ENCODE data around the gene SMARCB1.

SMARCB1 gene

DNA sequence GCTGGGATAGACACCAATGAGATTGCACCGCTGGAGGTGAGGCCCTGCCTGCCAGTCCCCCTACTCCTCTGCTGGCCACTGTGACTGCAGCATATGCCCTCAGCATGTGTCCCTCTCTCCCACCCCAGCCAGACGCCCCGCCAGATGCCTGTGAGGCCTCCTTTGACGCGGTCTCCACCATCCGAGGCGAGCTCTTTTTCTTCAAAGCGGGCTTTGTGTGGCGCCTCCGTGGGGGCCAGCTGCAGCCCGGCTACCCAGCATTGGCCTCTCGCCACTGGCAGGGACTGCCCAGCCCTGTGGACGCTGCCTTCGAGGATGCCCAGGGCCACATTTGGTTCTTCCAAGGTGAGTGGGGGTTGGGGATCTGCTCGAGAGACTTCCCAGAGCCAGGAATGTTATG lies 5.7 kb upstream of the SMARCB1 start:
- no peak for DNase-seq

DNA sequence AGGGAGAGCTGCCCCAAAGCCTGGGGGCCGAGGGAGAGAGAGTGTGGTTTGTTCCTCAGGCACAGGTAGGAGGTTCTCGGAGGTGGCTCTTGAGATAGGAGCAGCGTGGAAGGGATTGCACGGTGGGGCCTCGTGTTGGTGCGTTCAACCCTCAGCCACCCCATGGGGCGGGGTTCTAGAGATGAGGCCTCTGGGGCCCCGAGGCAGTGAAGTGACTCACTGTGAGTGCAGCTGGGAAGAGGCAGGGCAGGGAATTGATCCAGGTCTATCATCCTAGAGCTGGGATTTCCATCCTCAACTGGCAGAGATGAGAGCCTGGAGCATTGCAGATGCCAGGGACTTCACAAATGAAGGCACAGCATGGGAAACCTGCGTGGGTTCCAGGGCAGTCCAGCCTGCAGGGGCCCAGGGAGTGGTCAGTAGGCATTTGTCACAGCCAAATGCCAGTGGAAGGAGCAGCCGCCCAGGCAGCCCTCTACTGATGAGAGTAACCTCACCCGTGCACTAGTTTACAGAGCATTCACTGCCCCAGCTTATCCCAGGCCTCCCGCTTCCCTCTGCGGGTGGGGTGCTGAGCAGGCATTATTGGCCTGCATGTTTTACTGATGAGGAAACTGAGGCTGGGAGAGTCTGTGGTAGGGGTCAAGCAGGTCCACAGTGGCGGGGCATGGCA lies 5.1 kb upstream of the SMARCB1 start:
- DNase-seq = no peak

DNA sequence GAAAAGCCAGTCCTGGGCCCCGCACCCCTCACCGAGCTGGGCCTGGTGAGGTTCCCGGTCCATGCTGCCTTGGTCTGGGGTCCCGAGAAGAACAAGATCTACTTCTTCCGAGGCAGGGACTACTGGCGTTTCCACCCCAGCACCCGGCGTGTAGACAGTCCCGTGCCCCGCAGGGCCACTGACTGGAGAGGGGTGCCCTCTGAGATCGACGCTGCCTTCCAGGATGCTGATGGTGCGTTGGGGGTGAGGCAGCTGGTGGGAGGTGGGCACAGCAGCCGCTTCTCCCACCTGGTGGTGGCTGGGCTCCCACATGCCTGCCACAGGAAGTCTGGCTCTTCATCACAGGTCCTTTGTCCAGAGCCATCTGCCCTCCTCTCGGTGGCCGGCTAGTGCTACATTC lies 4.5 kb upstream of the SMARCB1 start:
- no peak for DNase-seq

DNA sequence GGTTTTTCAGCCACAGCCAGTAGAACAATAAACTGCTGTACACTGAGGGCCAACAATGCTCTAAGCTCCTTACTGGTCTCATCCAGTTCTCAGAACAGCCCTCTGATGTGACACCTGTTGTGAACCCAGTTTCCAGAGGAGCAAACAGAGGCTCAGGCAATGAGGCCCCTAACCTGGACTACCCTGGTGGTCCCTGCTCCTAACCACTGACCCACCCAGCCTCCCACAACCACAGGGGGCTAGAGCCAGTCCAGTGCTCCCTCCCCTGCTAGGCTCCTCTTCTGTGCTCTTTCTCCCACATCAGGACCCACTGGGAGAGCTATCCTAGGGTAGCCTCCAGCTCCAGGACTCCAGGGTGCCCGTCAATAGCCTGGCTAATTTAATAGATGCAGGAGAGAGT lies 4.1 kb upstream of the SMARCB1 start:
- DNase-seq = no peak

DNA sequence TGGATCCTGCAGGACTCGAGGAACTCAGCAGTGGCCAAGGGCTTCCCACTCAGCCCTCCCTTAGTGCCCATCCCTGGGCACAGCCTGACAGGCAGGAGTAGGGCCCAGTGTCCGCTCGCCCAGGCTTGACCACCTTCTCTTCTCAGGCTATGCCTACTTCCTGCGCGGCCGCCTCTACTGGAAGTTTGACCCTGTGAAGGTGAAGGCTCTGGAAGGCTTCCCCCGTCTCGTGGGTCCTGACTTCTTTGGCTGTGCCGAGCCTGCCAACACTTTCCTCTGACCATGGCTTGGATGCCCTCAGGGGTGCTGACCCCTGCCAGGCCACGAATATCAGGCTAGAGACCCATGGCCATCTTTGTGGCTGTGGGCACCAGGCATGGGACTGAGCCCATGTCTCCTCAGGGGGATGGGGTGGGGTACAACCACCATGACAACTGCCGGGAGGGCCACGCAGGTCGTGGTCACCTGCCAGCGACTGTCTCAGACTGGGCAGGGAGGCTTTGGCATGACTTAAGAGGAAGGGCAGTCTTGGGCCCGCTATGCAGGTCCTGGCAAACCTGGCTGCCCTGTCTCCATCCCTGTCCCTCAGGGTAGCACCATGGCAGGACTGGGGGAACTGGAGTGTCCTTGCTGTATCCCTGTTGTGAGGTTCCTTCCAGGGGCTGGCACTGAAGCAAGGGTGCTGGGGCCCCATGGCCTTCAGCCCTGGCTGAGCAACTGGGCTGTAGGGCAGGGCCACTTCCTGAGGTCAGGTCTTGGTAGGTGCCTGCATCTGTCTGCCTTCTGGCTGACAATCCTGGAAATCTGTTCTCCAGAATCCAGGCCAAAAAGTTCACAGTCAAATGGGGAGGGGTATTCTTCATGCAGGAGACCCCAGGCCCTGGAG lies 3.3 kb upstream of the SMARCB1 start:
- DNase-seq = no peak

DNA sequence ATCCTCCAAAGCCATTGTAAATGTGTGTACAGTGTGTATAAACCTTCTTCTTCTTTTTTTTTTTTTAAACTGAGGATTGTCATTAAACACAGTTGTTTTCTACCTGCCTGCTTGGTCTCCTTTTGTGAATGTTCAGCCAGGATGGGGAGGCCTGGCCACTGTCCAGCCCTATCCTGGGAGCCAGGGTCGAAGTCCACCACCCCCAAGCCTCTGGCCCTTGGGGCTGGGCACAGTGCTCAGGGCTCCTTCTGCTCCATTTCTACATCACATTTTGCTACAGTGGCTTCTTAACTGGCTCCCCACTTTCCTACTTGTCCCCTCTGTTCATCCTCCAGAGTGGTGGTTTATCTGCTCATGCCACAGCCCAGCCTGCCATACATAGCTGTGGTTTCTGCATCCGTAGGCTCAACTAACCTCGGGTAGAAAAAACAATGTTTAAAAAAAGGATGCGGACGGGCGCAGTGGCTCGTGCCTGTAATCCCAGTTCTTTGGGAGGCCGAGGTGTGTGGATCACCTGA lies 2.5 kb upstream of the SMARCB1 start:
- no peak for DNase-seq

DNA sequence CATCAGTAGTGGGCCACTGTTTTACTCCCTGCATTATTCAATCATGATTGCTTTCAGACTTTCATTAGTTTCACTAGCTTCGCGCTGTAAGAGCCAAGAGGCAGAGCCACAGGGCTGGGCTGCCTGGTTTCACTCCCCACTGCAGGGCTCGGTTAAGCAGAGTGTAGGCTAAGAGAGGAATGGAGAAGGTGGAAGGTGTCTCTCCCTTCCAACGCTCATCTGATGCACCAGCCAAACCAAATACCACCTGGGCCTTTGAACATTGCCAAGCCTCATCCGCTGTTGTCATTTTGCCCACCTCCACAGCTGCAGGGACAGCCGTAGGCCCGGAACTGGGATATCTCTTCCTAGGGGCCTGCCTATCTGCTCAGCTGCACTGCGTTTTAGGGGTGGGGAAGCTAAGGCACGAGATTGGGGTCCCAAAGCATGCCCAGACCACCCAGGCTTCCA lies 480 bp upstream of the SMARCB1 start:
- DNase-seq = no peak

DNA sequence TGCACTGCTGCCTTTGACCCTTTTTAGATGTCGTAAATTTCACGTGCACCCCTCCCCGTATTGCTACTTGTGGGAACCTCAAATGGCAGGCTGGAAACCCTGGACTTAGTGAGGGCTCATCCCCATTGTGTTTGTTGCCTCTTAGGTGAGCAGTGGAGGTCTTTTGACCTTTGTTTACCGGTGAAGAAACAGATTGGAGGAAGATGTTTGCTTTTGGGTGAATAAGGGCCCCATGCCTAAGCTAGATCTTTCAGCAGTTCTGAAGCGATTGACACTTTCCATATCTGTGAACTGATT lies 782 bp downstream of the SMARCB1 start:
- DNase-seq = no peak

DNA sequence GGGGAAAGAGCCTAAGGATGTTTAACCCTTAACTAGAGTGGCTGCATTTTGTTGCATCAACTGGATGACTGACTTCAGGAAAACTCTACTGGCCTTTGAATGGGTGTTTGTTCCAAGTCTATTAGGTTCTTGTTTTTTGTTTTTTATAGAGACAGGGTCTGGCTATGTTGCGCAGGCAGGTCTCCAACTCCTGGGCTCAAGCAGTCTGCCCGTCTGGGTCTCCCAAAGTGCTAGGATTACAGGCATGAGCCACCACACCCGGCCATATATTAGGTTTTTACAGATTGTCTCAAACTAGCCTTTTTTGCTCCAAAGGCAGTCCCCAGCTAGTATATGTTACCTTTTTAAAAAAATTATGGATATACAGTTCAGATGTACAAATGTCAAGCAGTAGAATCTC lies 1.1 kb downstream of the SMARCB1 start:
- DNase-seq = no peak

DNA sequence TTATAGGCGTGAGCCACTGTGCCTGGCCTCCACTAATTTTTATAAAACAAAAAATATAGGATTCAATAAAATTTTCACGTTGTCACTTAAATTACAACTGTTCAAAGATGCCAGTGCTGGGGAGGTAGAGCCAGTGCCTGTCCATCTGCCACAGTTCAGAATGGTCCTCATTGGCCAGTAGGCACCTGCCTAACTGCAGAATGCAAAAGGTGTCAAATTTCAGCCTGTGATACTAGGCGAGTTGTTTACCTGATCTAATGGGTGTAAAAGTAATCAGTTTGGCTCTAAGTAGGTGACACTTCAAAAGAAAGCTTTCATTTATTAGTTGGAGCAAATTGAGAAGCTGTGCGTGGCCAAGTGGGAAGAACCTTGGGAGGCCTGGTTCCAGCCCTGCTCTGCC lies 2.4 kb downstream of the SMARCB1 start:
- DNase-seq = peak in 1 of 2 experiments; percentile 13

DNA sequence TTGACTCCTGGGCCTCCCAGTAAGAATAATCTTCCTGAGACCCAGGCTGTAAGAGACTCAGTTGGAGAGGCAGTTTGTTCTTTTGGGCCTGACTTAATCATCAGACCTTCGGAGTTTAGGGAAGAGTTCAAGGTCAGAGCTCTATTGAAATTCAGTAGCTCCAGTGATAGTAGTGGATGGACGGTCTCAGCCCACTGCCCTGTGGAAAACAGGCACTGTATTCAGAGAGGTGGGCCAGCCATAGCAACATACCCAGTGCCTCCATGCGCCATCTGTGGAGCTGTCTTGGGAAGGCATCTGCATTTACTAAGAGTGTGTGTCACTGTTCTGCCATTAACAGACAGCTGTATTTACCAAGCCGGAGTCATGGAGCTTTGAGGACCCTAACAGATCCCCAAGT lies 2.9 kb downstream of the SMARCB1 start:
- DNase-seq = peak in 1 of 2 experiments; percentile 10

DNA sequence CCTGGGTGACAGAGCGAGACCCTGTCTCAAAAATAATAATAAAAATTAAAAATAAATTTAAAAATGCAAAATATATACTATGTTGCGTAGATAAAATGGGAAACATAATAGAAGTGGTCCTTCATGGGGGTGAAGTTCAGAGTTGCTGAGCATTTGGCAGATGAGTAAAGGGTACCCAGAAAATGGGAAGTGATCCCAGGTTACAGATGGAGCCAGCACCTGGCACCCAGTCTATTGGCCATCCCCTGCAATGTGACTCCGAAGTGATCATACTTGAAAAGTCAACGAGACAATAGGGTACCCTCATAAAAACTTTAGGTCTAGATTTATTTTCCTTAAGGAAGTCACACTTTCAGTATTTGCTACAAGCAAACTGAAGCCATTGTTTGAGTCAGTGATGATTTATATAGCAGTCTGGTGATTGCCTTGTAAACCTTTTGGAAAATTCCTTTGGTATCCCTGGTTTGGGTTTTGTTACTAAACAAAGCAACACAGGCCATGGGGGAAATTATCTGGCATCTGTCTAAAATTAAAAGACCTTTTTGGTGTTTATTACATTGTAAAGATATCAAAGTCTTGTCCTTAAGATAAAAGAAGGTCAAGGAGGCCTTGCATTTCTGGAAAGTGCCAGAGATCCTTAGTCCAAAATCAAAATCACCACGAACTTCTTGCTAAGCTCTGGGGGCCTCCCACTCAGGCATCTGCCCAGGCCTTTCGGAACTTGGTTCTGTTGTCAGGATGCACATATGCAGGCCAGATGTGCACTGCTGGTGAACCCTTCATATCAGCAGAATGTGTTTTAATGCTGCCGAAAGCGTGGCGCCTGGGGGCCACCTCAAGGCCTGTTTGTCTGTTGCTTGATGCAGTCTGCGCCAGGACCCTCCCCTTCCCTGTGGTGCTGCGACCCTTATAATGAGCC lies 4.3 kb downstream of the SMARCB1 start:
- DNase-seq = no peak

DNA sequence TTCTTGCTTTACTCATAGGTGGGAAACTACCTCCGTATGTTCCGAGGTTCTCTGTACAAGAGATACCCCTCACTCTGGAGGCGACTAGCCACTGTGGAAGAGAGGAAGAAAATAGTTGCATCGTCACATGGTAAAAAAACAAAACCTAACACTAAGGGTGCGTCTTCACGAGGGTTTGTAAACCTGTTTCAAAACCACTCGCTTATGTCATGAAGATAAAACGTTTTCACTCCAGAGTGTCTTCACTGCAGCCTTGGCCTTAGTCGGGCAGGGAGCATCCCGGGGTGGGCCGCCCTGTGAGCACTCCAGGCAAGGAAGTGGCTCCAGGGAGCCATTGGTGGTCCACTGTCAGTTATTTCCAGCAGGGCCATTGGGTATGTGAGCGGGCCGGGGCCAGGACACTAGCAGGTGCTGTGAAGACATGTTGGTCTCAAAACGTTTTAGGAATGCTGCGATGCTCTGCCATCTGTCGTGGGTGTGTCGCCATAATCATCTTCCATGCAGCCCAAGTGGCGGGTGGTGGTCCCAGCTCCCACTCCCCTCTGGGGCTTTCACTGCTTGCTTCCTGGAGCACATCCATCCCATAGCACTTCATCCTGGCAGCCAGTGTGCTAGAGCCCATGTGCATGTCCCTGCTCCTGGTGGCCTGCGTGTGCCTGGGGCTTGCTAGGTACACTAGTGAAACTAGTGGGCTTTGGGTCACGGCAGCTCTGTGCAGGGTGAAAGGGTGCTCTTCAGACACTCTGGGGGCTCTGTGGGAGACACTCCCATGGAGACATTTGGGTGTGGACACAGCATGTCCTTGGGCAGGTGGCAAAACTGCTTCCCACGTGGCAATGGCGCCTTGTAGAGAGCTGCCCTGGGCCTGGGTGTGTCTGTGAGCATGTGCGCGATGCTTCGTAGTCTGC lies 5.2 kb downstream of the SMARCB1 start:
- DNase-seq = no peak

DNA sequence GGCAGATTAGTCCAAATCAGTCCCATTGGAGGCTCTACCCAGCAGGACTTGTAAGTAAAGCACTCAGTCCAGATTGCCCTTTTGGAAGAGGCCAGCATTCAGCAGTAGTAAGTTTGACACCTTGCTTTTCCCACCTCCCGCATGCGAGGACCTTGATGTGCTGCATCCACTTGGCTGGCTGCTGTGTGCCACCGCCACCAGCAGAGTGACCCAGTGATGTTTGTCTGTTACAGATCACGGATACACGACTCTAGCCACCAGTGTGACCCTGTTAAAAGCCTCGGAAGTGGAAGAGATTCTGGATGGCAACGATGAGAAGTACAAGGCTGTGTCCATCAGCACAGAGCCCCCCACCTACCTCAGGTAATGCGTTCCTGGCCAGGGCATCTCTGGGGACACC lies 6.6 kb downstream of the SMARCB1 start:
- no peak for DNase-seq

DNA sequence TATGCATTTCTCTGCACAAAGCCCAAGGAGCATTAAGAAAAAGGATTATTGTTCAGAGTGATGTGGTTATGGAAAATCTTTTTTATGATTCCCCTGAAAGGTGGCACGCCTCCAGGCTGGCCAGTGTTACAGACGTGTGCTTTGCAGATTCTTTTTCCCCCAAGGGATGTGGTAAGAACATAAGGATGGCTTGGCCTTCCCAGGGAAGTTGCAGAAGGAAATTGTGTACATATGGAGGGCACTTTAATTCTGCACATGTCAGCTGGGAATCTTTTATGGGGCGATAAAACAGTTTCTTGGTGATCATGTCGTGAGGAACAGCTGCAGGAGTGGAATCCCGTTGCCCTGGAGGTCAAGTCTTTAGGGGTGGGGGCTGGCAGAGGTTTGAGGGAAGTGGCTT lies 9.7 kb downstream of the SMARCB1 start:
- no peak for DNase-seq

DNA sequence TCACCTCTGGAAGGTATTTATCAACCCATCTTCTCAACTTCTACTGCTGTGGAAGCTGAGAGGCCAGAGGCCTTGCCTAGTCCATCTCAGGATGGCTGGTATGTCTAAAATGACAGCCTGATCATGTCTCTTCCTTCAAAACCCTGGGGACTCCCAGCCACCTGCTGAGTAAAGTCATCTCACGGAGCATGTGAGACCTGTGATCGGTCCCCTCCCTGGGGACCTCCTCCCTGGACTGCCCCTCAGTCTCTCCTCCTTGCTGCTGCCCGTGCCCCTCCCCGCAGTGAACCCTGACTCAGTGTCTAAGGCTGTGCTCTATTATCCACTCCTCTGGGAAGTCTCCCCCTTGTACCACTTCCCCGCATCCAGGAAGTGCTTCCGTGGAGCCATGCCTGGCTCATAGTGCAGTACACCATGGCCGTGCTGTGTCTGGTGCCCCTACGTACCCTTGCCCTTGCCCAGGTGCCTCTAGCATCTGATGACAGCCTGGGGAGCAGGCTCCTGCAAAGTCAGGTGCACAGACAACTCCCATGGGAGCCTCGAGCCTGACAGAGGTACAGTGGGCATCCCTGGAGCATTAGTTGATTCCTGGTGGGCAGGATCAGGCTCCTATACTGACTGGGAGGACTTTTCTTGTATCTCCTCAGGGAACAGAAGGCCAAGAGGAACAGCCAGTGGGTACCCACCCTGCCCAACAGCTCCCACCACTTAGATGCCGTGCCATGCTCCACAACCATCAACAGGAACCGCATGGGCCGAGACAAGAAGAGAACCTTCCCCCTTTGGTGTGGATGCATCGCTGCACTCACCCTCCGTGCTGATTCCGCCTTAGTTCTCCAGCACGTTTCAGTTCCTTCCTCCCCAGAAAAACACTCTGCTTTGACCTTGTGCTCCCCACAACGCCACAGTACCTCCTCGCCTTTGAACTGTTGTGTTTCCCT lies 13.8 kb downstream of the SMARCB1 start:
- no peak for DNase-seq

DNA sequence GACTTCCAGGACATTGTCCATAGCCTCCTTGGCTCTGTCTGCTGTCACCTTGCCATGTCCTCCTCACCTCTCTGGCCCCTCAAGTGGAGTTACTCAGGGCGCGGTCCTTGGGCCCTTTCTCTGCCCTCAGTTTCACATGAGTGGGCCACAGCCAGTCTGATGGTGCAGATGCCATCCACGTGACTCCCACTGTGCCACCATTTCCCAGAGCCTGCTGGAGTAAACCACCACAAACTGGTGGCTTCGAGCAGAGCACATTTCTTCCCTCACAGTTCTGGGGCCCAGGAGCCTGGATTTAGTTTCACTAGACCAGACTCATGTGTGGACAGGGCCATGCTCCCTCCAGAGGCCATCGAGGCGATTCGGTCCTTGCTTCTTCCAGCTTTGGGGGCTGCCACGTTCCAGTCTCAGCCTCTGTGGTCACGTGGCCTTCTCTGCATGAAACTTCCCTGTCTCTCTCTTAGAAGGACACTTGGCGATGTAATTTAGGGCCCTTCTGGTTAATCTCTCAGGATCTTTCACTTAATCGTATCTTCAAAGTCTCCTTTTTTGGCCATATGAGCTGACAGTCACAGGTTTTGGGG lies 14.6 kb downstream of the SMARCB1 start:
- DNase-seq = no peak

DNA sequence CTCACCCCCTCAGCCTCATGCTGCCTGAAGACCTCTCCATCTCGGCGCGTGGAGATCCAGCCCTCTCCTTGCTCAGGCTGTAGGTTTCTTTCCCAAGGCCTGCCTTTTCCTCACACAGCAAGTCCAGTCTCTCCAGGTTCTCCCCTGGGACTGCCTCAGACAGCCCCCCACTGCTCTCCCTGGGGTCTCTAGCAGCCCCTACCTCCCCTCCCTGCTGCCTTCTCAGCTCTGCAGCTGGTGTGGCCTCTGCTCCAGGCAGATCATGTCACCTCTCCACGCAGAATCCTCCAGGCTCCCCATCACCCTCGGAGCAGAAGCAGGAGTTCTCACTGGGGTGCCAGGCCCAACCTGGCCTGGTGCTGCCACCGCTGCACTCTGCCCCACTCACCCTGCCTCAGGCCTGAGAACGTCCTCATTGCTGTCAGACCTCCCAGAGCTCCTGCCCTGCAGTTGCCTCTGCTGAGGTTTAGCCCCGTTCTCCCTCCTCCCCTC lies 15.2 kb downstream of the SMARCB1 start:
- DNase-seq = no peak

DNA sequence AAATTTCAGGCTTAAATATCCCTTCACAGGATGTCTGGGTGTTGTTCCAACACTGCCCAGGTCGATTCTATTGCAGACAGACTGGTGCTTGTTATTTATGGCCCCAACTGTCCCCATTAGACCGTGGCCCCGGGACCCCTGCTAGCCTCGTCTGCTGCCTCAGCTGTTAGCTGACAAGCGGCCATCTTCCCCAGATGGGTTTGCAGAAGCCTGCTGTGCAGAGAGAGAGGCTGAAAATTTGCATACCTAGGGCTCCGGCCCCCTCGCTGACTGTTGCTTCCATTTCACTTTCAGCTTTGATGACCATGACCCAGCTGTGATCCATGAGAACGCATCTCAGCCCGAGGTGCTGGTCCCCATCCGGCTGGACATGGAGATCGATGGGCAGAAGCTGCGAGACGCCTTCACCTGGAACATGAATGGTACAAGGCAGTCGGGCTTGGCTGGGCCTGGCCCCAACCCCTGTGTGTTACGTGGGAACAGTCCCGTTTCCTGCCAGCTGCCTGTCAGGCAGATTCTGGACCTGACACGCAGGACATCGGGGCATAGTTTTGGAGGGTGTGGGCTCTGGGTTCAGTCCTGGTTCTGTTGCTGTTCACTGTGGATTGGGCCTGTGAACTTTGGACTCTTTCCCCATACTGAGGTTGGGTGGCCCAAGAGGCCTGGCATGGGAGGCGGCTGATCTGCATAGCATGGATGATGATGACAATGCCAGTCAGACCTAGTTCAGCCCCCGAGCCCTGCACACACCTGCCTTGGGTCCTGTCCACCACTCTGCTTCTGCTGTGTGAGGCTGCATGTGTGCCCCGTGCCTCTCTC lies 16.4 kb downstream of the SMARCB1 start:
- DNase-seq = no peak
